Progenitor cell of endocrine pancreas (in vitro differentiated cells): Measurements from ENCODE around the gene ZNF682. TPM values are rescaled to one million over a fixed set of nuclear protein-coding genes. Genes with fewer than 3 reads are reported as not detected.

Experiments used
- DNase-seq: peaks from one replicate; pipeline ENCODE4 v3.0.0; 2021; ENCODE audit warnings: low spot score; ENCODE audit not compliant: unreplicated experiment
- H3K27ac Mint-ChIP-seq: 2 replicates; pipeline ENCODE4 v1.8.0; 2021; ENCODE audit warnings: mild to moderate bottlenecking, moderate library complexity, mixed read lengths
- H3K27me3 Mint-ChIP-seq: 2 replicates; pipeline ENCODE4 v1.8.0; 2021; ENCODE audit warnings: mixed read lengths
- H3K36me3 Mint-ChIP-seq: 2 replicates; pipeline ENCODE4 v1.8.0; 2022; ENCODE audit warnings: mixed read lengths; ENCODE audit not compliant: insufficient read depth
- H3K4me1 Mint-ChIP-seq: 2 replicates; pipeline ENCODE4 v1.8.0; 2021; ENCODE audit warnings: low read depth, mixed read lengths
- H3K4me3 Mint-ChIP-seq: 2 replicates; pipeline ENCODE4 v1.8.0; 2021; ENCODE audit warnings: low read depth, mild to moderate bottlenecking, moderate library complexity, mixed read lengths
- H3K9me3 Mint-ChIP-seq: 2 replicates; pipeline ENCODE4 v1.8.0; 2021; ENCODE audit warnings: low read depth, mixed read lengths
- total RNA-seq: library from RNA; stranded (reverse); gene quantifications from 2 replicates; pipeline ENCODE4 v1.2.1, GENCODE V29; 2021
- TF ChIP-seq, protein P1 (sequence below): fragments of 200-600 bp; sonication (generic); IDR thresholded peaks from one replicate; pipeline ENCODE4 v1.5.0; 2021; ENCODE audit warnings: antibody characterized with exemption, mild to moderate bottlenecking; ENCODE audit not compliant: unreplicated experiment

ZNF682 gene
- total RNA-seq, 1 donor from 2014 or later: 20.5 TPM

DNA sequence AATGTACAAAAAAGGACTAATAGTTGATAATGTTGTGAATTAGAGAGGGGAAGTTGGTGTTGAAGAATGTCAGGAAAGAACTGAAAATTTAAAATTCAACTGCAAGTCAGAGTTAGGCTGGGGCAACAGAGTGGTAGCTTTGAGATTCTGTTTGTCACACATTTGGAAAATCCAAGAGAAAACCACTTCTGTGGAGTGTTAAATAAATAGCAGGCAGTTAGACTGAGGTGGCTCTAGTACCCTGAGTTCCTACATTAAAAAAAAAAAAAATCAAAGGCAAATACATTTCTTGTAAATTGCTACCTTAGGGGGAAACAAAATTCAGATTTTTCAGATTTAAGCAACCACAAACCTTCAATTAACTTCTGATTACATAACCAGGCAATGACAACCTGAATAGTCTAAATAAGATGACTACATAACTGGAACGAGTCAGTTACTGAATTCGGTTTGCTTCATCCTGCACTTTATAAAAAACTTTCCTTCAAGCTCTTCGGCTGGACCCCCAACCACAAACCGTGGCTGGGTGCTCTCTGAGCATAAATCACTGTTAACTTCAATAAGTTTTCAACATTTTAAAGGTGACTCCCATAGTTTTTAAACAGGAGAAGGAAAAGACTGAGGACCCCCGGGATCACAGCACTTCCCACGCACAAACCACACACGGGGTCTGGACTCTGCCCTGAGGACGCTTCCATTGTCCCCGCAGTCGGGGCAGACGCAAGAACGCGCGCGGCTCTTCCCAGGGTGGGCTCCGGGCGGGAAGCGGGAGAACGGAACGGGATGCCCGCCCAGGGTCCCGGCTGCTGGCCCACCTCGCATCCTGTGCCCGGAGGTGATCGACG is 725 bp downstream of the ZNF682 start:
- Mint-ChIP-seq H3K36me3 (peaks cover 6% of the 10 kb centered on the region), H3K27ac (peak overlapping the region; percentile 100)
- TF ChIP-seq, protein P1, sequence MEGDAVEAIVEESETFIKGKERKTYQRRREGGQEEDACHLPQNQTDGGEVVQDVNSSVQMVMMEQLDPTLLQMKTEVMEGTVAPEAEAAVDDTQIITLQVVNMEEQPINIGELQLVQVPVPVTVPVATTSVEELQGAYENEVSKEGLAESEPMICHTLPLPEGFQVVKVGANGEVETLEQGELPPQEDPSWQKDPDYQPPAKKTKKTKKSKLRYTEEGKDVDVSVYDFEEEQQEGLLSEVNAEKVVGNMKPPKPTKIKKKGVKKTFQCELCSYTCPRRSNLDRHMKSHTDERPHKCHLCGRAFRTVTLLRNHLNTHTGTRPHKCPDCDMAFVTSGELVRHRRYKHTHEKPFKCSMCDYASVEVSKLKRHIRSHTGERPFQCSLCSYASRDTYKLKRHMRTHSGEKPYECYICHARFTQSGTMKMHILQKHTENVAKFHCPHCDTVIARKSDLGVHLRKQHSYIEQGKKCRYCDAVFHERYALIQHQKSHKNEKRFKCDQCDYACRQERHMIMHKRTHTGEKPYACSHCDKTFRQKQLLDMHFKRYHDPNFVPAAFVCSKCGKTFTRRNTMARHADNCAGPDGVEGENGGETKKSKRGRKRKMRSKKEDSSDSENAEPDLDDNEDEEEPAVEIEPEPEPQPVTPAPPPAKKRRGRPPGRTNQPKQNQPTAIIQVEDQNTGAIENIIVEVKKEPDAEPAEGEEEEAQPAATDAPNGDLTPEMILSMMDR: no peak

DNA sequence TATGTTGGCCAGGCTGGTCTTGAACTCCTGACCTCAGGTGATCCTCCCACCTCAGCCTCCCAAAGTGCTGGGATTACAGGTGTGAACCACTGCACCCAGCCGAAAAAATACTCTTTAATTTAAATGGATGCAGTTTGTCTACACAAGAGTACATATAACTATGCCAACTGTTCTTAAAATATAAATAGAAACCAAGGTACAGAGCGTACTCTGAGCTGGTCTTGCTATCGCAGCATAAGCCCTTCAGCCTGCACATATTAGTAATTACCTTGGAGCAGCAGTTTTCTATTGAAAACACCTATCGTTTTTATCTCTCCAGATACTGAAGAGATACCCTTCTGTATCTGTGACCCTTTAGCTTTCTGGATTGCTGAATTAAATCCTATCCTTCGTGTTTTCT is 3.4 kb downstream of the ZNF682 start:
- H3K4me1 Mint-ChIP-seq: peaks cover 16% of the 10 kb centered on the region
- H3K9me3 Mint-ChIP-seq: no peaks in the 10 kb centered on the region
- peaks cover 10% of the 10 kb centered on the region for H3K36me3 Mint-ChIP-seq
- no peaks in the 10 kb centered on the region for H3K27me3 Mint-ChIP-seq
- no peak overlapping the region for H3K27ac Mint-ChIP-seq
- no peak for DNase-seq
- TF ChIP-seq, protein P1: no peak
- H3K4me3 Mint-ChIP-seq: no peak overlapping the region

More for the DNA sequence above, 725 bp downstream of the ZNF682 start:
- Mint-ChIP-seq H3K27me3 (no peaks in the 10 kb centered on the region), H3K4me3 (peak overlapping the region; percentile 91), H3K4me1 (peaks cover 16% of the 10 kb centered on the region), H3K9me3 (no peaks in the 10 kb centered on the region)
- DNase-seq: no peak

DNA sequence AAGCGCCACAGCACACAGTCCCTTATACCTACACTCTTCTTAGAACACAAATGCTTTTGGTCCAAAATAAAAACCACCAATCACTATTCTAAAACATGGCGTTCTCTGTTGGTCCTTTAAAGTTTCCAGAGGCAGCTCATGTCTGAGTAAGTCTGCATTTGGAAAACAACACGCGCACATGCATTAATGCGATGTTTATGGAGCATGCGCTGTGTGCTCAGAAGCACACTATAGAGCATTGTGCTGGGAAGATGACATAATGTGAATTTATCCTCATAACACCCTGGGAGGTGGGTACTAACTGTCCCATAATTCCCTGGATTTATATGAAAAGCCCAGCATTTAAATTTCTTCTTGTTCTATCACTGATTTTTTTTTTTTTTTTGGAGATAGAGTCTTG is 10.7 kb downstream of the ZNF682 start:
- H3K36me3 Mint-ChIP-seq: peaks cover 28% of the 10 kb centered on the region

DNA sequence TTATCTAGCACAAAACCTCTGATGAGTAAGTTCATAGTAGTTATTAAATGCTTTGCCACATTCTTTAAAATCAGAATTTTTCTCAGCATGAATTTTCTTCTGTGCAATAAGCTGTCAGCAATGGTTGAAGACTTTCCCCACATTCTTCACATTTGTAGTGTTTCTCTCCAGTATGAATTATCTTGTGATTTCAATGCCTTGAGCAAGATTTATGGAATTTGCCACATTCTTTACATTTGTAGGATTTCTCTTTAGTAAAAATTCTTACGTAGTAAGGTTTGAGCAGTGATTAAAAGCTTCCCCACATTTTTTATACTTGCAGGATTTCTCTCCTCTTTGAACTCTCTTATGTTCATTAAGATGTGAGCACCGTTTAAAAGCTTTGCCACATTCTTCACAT is 33.6 kb downstream of the ZNF682 start:
- no peak for DNase-seq
- Mint-ChIP-seq H3K4me3 (no peak overlapping the region), H3K27me3 (no peaks in the 10 kb centered on the region), H3K9me3 (peaks cover 39% of the 10 kb centered on the region), H3K36me3 (peaks cover 68% of the 10 kb centered on the region), H3K27ac (no peak overlapping the region), H3K4me1 (no peaks in the 10 kb centered on the region)
- TF ChIP-seq, protein P1: no peak

More for the DNA sequence above, 10.7 kb downstream of the ZNF682 start:
- DNase-seq: no peak
- no peak overlapping the region for H3K4me3 Mint-ChIP-seq
- H3K4me1 Mint-ChIP-seq: no peaks in the 10 kb centered on the region
- H3K27me3 Mint-ChIP-seq: no peaks in the 10 kb centered on the region
- no peaks in the 10 kb centered on the region for H3K9me3 Mint-ChIP-seq
- TF ChIP-seq, protein P1: no peak
- H3K27ac Mint-ChIP-seq: no peak overlapping the region

DNA sequence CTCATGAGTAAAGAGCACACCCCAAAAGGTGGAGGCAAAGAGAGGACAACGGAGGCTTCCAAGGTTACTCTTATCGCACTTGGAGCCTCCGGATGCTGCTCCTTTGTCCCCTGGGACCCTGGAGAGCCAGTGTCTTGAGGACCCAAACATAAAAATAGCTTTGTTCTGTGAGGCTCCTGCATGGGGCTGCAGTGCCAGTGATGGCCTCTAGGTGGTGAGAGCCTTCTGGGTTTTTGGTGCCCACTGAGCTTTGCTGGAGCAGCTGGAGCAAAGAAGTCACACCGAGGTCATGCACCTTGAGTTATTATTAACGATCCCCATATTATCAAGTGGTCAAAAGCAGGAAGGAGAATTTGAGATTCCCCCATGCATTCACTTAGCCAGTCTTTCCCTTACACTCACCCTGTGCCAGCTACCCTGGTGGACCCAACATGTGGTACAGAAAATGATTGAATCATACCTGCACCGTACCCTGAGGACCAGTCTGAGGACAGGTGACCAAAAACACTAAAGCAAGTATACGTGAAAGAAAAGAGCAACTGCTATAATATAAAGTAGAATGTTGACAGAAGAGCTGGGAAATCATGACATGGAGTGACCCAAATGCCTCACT is 41.5 kb downstream of the ZNF682 start:
- H3K36me3 Mint-ChIP-seq: peaks cover 7% of the 10 kb centered on the region
- no peak for DNase-seq

More for the DNA sequence above, 41.5 kb downstream of the ZNF682 start:
- H3K27ac Mint-ChIP-seq: no peak overlapping the region
- TF ChIP-seq, protein P1: peak; percentile 59
- no peak overlapping the region for H3K4me3 Mint-ChIP-seq
- H3K27me3 Mint-ChIP-seq: no peaks in the 10 kb centered on the region
- peaks cover 8% of the 10 kb centered on the region for H3K9me3 Mint-ChIP-seq
- H3K4me1 Mint-ChIP-seq: no peaks in the 10 kb centered on the region
